Stimulated activated CD8-positive, alpha-beta memory T cell treated with anti-CD3 and anti-CD28 coated beads, Interleukin-15, amount 100 ng/mL, for 4 hours (primary cell): Measurements from ENCODE around the gene DNAJC5.

Experiments
- DNase-seq, 2 donors: peaks; one replicate each; pipeline ENCODE4 v3.0.0-alpha.2; 2020; ENCODE audit warnings: low read depth in 2 of 2

The DNAJC5 gene

GRCh38 chr20:63980806-63981728 is 86.1 kb downstream of the DNAJC5 start, which contains the start of gene PRPF6:
TSS of gene PRPF6 (plus strand) at chr20:63981132. CDS start at chr20:63981246, 114 bp downstream.
- DNase-seq, result peak; percentile 87

DNA sequence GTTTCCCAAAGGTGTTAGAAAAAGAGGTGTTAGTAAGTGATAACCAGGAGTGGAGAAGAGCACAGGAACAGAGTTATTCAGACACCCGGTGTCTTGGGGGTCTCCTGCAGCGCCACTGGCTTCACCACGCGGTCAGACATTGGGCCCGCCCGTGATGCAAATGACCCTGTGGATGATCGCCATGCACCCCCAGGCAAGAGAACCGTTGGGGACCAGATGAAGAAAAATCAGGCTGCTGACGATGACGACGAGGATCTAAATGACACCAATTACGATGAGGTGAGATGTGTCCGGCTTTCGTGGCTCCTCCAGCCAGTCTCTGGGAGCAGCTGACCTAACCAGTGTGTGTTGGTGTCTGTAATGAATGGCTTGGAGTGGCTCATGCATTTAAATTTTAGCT is 88.0 kb downstream of the DNAJC5 start:
- no peak for DNase-seq
